ENCODE measurements around the gene NEB. TPM values are rescaled to one million over a fixed set of nuclear protein-coding genes. Genes with fewer than 3 reads are reported as not detected.

The NEB gene
- total RNA-seq, 1 experiment from 2014 or later: 0.33 TPM

GRCh38 chr2:151484100-151484499 is 250.2 kb downstream of the NEB start:
- no TSS peak for BruUV-seq (replicated peaks)
- intact Hi-C loops (cut with micrococcal nuclease): no loop called here
- Mint-ChIP-seq H3K4me1 (ENCODE audit: insufficient read depth, unreplicated experiment) (no peaks in the 10 kb centered on the region), H3K36me3 (ENCODE audit: insufficient read depth, unreplicated experiment) (peaks cover 38% of the 10 kb centered on the region), H3K27me3 (ENCODE audit: insufficient read depth, unreplicated experiment) (no peaks in the 10 kb centered on the region), H3K27ac (ENCODE audit: low read depth, unreplicated experiment) (no peak overlapping the region), H3K4me3 (ENCODE audit: unreplicated experiment) (no peak overlapping the region), H3K9me3 (ENCODE audit: unreplicated experiment) (no peaks in the 10 kb centered on the region)
- no peak for DNase-seq (ENCODE audit: unreplicated experiment)
- ChIA-PET CTCF (interaction anchor here (0.7 to 1.0 kb wide), 2 partner anchors 18 to 541 kb away, joined by 4 to 5 read pairs; no protein-coding TSS in a partner anchor), POLR2A (no interaction called here)
- no peak for TF ChIP-seq CTCF (IDR thresholded peaks at IDR 0.05; ENCODE audit: unreplicated experiment)

GRCh38 chr2:151483546-151483945 is 250.7 kb downstream of the NEB start:
- CTCF ChIA-PET: interaction anchor here (1.0 kb wide), 1 partner anchor 19 kb away, joined by 5 read pairs; no protein-coding TSS in a partner anchor
- intact Hi-C loops (cut with micrococcal nuclease): no loop called here
- no TSS peak for BruUV-seq (replicated peaks)
- Mint-ChIP-seq H3K9me3 (ENCODE audit: unreplicated experiment) (no peaks in the 10 kb centered on the region), H3K27me3 (ENCODE audit: insufficient read depth, unreplicated experiment) (no peaks in the 10 kb centered on the region), H3K4me1 (ENCODE audit: insufficient read depth, unreplicated experiment) (no peaks in the 10 kb centered on the region), H3K27ac (ENCODE audit: low read depth, unreplicated experiment) (no peak overlapping the region), H3K4me3 (ENCODE audit: unreplicated experiment) (no peak overlapping the region), H3K36me3 (ENCODE audit: insufficient read depth, unreplicated experiment) (peaks cover 39% of the 10 kb centered on the region)
- no peak for TF ChIP-seq CTCF (IDR thresholded peaks at IDR 0.05; ENCODE audit: unreplicated experiment)
- POLR2A ChIA-PET: no interaction called here
- no peak for DNase-seq (ENCODE audit: unreplicated experiment)

GRCh38 chr2:151482171-151482725 is 252.0 kb downstream of the NEB start:
- no peaks in the 10 kb centered on the region for H3K27me3 Mint-ChIP-seq (ENCODE audit: insufficient read depth, unreplicated experiment)
- BruUV-seq (replicated peaks): no TSS peak
- no peak overlapping the region for H3K4me3 Mint-ChIP-seq (ENCODE audit: unreplicated experiment)
- no peak overlapping the region for H3K27ac Mint-ChIP-seq (ENCODE audit: low read depth, unreplicated experiment)
- no peak for DNase-seq (ENCODE audit: unreplicated experiment)
- no peak for TF ChIP-seq CTCF (IDR thresholded peaks at IDR 0.05; ENCODE audit: unreplicated experiment)
- no peaks in the 10 kb centered on the region for H3K4me1 Mint-ChIP-seq (ENCODE audit: insufficient read depth, unreplicated experiment)
- H3K9me3 Mint-ChIP-seq (ENCODE audit: unreplicated experiment): no peaks in the 10 kb centered on the region
- ChIA-PET POLR2A (no interaction called here), CTCF (interaction anchor here (0.6 kb wide), 3 partner anchors 43 to 149 kb away, joined by 3 to 5 read pairs (median 3); no protein-coding TSS in a partner anchor)
- intact Hi-C loops (cut with micrococcal nuclease): no loop called here
- peaks cover 52% of the 10 kb centered on the region for H3K36me3 Mint-ChIP-seq (ENCODE audit: insufficient read depth, unreplicated experiment)

GRCh38 chr2:151481744-151482143 is 252.5 kb downstream of the NEB start:
- Mint-ChIP-seq H3K4me1 (ENCODE audit: insufficient read depth, unreplicated experiment) (no peaks in the 10 kb centered on the region), H3K4me3 (ENCODE audit: unreplicated experiment) (no peak overlapping the region), H3K9me3 (ENCODE audit: unreplicated experiment) (no peaks in the 10 kb centered on the region), H3K36me3 (ENCODE audit: insufficient read depth, unreplicated experiment) (peaks cover 57% of the 10 kb centered on the region), H3K27ac (ENCODE audit: low read depth, unreplicated experiment) (no peak overlapping the region), H3K27me3 (ENCODE audit: insufficient read depth, unreplicated experiment) (no peaks in the 10 kb centered on the region)
- no TSS peak for BruUV-seq (replicated peaks)
- ChIA-PET POLR2A (no interaction called here), CTCF (interaction anchor here (2.2 kb wide), 1 partner anchor 544 kb away, joined by 11 read pairs; no protein-coding TSS in a partner anchor)
- intact Hi-C loops (cut with micrococcal nuclease): no loop called here
- no peak for TF ChIP-seq CTCF (IDR thresholded peaks at IDR 0.05; ENCODE audit: unreplicated experiment)
- no peak for DNase-seq (ENCODE audit: unreplicated experiment)
